Measurements from ENCODE around the gene ATG4D. TPM values are rescaled to one million over a fixed set of nuclear protein-coding genes. Genes with fewer than 3 reads are reported as not detected.

Gene ATG4D
- polyA plus RNA-seq, 1 of the 3 experiments (the other 2 are of a cell fraction): 22.6 TPM

DNA sequence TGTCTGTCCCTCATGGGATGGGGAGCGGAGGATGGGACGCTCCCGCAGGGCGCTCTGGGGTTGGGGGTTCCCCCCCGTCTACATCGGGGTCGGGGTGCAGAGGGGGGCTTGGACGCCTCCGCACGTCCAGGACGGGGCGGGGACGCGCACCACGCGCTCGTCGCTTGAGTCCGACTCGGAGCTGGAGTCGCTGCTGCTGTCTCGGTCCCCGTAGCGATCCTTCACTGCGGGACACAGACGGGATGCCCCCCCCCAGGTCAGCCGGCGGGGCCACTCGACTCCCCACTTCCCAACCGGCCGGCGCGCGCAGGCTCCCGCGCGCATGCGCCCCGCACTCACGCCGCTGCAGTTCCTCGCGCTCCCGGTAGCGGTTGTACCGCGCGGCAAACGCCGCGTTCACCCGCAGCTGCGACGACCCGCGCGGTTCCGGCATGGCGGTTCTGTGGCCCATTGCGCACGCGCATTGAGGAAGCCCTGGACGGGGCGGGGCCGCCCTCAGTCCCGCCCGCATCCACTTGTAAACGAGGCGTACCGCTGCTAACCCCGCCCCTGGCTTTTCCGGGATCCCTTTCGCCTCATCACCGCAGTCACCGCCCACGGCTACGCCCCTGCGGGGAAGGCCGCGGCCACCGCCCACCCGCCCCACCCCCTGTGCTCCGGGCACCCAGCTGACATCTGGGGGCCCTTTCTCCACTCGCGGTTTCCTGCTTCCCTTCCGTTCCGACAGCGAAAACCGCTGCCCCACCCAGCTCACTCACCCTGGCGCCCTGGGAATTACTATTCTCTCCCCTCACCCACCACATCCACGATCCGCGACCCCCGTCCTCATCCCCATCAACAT, 22.1 kb downstream of the ATG4D start, which contains the start of gene KRI1 (continued):
- TF ChIP-seq MXI1 (IDR thresholded peaks at IDR 0.05; ENCODE audit: low read depth, low read length) (peak; percentile 74), JUND (IDR thresholded peaks at IDR 0.05) (no peak), GATA2 (CRISPR knock-in tag; IDR thresholded peaks at IDR 0.05) (no peak), EZH2phosphoT487 (IDR thresholded peaks at IDR 0.05; ENCODE audit: borderline replicate concordance, low read depth) (no peak), NFIC (IDR thresholded peaks at IDR 0.05; ENCODE audit: borderline replicate concordance) (no peak), NRF1 (IDR thresholded peaks at IDR 0.05; ENCODE audit: low read depth, low read length) (peak; percentile 84), RCOR1 (IDR thresholded peaks at IDR 0.05; ENCODE audit: low read length) (no peak), EP300 (IDR thresholded peaks at IDR 0.05; ENCODE audit: borderline replicate concordance in 1 of 2, low read depth in 1 of 2, low read length in 1 of 2) (no peak), FOXJ3 (CRISPR knock-in tag; IDR thresholded peaks at IDR 0.05) (no peak), SMC3 (IDR thresholded peaks at IDR 0.05; ENCODE audit: low read depth, low read length) (no peak), SIN3A (IDR thresholded peaks at IDR 0.05; ENCODE audit: borderline replicate concordance, low read depth, low read length) (peak; percentile 69; the same call in 1 of the 2 replicates), FOXM1 (IDR thresholded peaks at IDR 0.05; ENCODE audit: low read depth) (no peak), POLR2AphosphoS5 (IDR thresholded peaks at IDR 0.05; ENCODE audit: low read depth, low read length) (peak; percentile 80), MEF2A (IDR thresholded peaks at IDR 0.05; ENCODE audit: borderline replicate concordance, low read depth) (no peak), RAD21 (IDR thresholded peaks at IDR 0.05; ENCODE audit: low read length) (no peak), YY1 (IDR thresholded peaks at IDR 0.05; ENCODE audit: low read depth) (peak; percentile 83), GABPA (IDR thresholded peaks at IDR 0.05; ENCODE audit: low read depth) (no peak; the same call in 1 of the 2 replicates), RFX5 (IDR thresholded peaks at IDR 0.05; ENCODE audit: low read length) (no peak)
- TF ChIP-seq, protein P1, sequence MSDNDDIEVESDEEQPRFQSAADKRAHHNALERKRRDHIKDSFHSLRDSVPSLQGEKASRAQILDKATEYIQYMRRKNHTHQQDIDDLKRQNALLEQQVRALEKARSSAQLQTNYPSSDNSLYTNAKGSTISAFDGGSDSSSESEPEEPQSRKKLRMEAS (IDR thresholded peaks at IDR 0.05; ENCODE audit: low read depth): peak; percentile 97
- TF ChIP-seq, protein P2, sequence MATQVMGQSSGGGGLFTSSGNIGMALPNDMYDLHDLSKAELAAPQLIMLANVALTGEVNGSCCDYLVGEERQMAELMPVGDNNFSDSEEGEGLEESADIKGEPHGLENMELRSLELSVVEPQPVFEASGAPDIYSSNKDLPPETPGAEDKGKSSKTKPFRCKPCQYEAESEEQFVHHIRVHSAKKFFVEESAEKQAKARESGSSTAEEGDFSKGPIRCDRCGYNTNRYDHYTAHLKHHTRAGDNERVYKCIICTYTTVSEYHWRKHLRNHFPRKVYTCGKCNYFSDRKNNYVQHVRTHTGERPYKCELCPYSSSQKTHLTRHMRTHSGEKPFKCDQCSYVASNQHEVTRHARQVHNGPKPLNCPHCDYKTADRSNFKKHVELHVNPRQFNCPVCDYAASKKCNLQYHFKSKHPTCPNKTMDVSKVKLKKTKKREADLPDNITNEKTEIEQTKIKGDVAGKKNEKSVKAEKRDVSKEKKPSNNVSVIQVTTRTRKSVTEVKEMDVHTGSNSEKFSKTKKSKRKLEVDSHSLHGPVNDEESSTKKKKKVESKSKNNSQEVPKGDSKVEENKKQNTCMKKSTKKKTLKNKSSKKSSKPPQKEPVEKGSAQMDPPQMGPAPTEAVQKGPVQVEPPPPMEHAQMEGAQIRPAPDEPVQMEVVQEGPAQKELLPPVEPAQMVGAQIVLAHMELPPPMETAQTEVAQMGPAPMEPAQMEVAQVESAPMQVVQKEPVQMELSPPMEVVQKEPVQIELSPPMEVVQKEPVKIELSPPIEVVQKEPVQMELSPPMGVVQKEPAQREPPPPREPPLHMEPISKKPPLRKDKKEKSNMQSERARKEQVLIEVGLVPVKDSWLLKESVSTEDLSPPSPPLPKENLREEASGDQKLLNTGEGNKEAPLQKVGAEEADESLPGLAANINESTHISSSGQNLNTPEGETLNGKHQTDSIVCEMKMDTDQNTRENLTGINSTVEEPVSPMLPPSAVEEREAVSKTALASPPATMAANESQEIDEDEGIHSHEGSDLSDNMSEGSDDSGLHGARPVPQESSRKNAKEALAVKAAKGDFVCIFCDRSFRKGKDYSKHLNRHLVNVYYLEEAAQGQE (IDR thresholded peaks at IDR 0.05; ENCODE audit: low read depth, low read length): no peak

Measured in SK-N-SH (cell line).